GM12892 (cell line): ENCODE results near the gene APBB2.

Experiments
- POLR2A ChIP-seq: IDR thresholded peaks from 2 replicates; pipeline ENCODE4 v1.6.1; 2011; ENCODE audit warnings: low read depth, low read length, control low read depth
- POLR2AphosphoS5 ChIP-seq: IDR thresholded peaks from 2 replicates; pipeline ENCODE4 v1.6.1; 2011; ENCODE audit warnings: low read depth, low read length, control low read depth
- TAF1 ChIP-seq: IDR thresholded peaks from 2 replicates; pipeline ENCODE4 v1.6.1; 2011; ENCODE audit warnings: low read depth, mild to moderate bottlenecking, control low read depth, low read length, borderline replicate concordance

DNA sequence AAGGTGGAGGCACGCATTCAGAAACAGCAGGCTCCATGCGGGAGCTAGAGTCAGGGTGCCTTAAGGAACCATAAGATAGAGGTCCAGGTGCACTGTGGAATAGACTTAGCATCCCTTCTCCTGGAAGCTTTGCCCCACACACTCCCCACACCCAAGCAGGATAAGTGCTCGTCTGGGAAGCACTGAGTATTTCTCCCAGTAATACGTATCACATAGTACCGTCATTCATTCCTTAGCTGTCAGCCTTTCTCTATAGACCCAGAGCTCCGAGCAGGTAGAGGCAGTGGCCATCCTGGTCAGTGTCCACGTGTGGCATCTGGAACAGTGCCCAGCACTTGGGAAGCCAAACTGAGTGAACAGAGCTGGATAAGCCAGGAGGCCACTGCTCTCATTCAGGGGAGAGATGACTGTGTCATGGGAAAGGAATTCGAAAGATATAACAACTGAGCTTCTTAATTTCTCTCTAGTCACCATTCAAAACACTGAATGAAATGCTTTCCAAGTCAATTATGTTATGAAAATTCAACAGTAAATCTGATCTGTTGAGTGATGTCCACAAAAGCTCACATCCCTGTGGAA lies 9.9 kb downstream of the APBB2 start:
- TF ChIP-seq POLR2AphosphoS5 (no peak), POLR2A (no peak), TAF1 (no peak)
